HEK293 (cell line): Measurements from ENCODE around the gene MRC2.

ENCODE experiments used
- ZNF639 ChIP-seq: fragments of 450-650 bp; formaldehyde crosslinking; IDR thresholded peaks from 2 replicates; pipeline ENCODE4 v1.5.1; 2016; ENCODE audit warnings: missing biosample characterization, missing genetic modification characterization
- ZNF660 ChIP-seq: fragments of 450-650 bp; IDR thresholded peaks from 2 replicates; pipeline ENCODE4 v1.5.1; 2018; ENCODE audit warnings: missing biosample characterization, mild to moderate bottlenecking, missing genetic modification characterization

GRCh38 chr17:62655656-62656055 lies 28.2 kb downstream of the MRC2 start:
- TF ChIP-seq ZNF660 (no peak), ZNF639 (no peak)
